Stimulated activated CD8-positive, alpha-beta memory T cell treated with anti-CD3 and anti-CD28 coated beads, Interleukin-7, amount 100 ng/mL, for 48 hours (primary cell): ENCODE data around the gene RFNG.

Experiments
- DNase-seq, 2 donors: peaks; one replicate each; pipeline ENCODE4 v3.0.0-alpha.2; 2020; ENCODE audit warnings: low read depth in 1 of 2; ENCODE audit errors: extremely low read depth in 1 of 2

The RFNG gene

GRCh38 chr17:82059272-82060000, 7.8 kb upstream of the RFNG start:
- DNase-seq = no peak

GRCh38 chr17:82058855-82059249, 7.2 kb upstream of the RFNG start:
- DNase-seq = no peak

GRCh38 chr17:82058230-82058854, 6.7 kb upstream of the RFNG start:
- DNase-seq = no peak

- DNase-seq = no peak
Measured at GRCh38 chr17:82056729-82057621, 5.4 kb upstream of the RFNG start.

- no peak for DNase-seq
Measured at GRCh38 chr17:82055965-82056728, 4.5 kb upstream of the RFNG start.

GRCh38 chr17:82055023-82055964, 3.7 kb upstream of the RFNG start:
- DNase-seq = no peak

GRCh38 chr17:82054351-82055022, 2.9 kb upstream of the RFNG start:
- DNase-seq = no peak

GRCh38 chr17:82053556-82054263, 2.1 kb upstream of the RFNG start:
- DNase-seq = no peak

- DNase-seq = no peak
Measured at GRCh38 chr17:82053130-82053529, 1.5 kb upstream of the RFNG start.

- no peak for DNase-seq
Measured at GRCh38 chr17:82052638-82053059, 1.0 kb upstream of the RFNG start.

GRCh38 chr17:82050761-82051641, 610 bp downstream of the RFNG start:
- DNase-seq = no peak

GRCh38 chr17:82050152-82050760, 1.4 kb downstream of the RFNG start:
- DNase-seq = no peak

GRCh38 chr17:82049521-82049971, 2.1 kb downstream of the RFNG start:
- no peak for DNase-seq

- no peak for DNase-seq
Measured at GRCh38 chr17:82049106-82049505, 2.5 kb downstream of the RFNG start.

GRCh38 chr17:82048571-82048971, 3.0 kb downstream of the RFNG start:
- no peak for DNase-seq

GRCh38 chr17:82047914-82048570, 3.6 kb downstream of the RFNG start:
- no peak for DNase-seq

GRCh38 chr17:82047379-82047778, 4.2 kb downstream of the RFNG start:
- no peak for DNase-seq
